HG03103 (cell line): ENCODE measurements around the gene SPIN3.
"Not testable (repeated sequence)": the region's sequence is repeated elsewhere in the genome, so short reads cannot be mapped to it uniquely, and the experiment has no call there.

Source experiments
- ATAC-seq: cut with Tn5 transposase; IDR thresholded peaks from one replicate; pipeline ENCODE4 v1.9.1; 2021; ENCODE audit warnings: low read depth; ENCODE audit not compliant: unreplicated experiment

SPIN3 gene

GRCh38 chrX:56995271-56995994 lies at the start of gene SPIN3:
Gene SPIN3, minus strand, starts transcription at chrX:56995541. Its CDS starts 594 bp downstream, at chrX:56994947.
- peak; percentile 98 for ATAC-seq

GRCh38 chrX:57044245-57044644 lies 48.9 kb upstream of the SPIN3 start:
- ATAC-seq = no peak

GRCh38 chrX:57037265-57037664 lies 41.9 kb upstream of the SPIN3 start:
- not testable (repeated sequence) for ATAC-seq

- no peak for ATAC-seq
These were observed 718 bp downstream of the SPIN3 start for GRCh38 chrX:56994375-56995270.

GRCh38 chrX:56987741-56988140 lies 7.6 kb downstream of the SPIN3 start:
- no peak for ATAC-seq

- ATAC-seq = no peak
These were observed 9.2 kb downstream of the SPIN3 start for GRCh38 chrX:56986138-56986537.

- ATAC-seq = peak; percentile 95
These were observed 17.2 kb downstream of the SPIN3 start for GRCh38 chrX:56978172-56978571.

- no peak for ATAC-seq
These were observed 19.7 kb downstream of the SPIN3 start for GRCh38 chrX:56975611-56976010.

DNA sequence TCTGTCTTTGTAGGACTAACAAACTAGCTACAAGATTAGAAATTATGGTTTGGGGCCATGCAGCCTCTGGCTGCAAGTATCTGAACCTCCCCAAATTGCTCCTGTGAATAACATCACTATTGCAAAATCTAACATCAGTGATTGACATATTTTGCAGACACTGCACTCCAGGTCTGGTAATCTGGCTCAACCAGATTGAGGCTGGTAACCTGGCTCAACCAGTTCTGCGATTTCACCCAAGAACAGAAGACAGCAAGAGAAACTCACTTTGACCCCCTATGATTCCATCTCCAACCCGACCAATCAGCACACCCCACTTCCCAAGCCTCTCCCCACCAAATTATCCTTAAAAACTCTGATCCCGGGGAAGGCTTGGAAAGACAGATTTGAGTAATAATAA lies 20.9 kb downstream of the SPIN3 start:
- no peak for ATAC-seq

DNA sequence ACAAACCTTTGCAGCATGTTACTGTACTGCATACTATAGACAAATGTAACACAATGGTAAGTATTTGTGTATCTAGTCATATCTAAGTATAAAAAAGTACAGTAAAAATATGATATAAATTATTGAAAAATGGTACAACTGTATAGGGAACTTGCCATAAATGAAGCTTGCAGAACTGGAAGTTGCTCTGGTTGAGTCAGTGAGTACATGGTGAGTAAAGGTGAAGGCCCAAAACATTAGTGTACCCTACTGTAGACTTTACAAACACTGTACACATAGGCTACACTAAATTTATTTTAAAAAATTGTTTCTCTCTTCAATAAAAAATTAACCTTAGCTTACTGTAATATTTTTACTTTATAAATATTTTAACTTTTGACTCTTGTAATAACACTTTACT lies 25.8 kb downstream of the SPIN3 start:
- no peak for ATAC-seq

- no peak for ATAC-seq
These were observed 26.4 kb downstream of the SPIN3 start for GRCh38 chrX:56968980-56969379.

GRCh38 chrX:56963377-56963776 lies 32.0 kb downstream of the SPIN3 start:
- ATAC-seq = no peak

- no peak for ATAC-seq
These were observed 47.6 kb downstream of the SPIN3 start for GRCh38 chrX:56947699-56948098.

DNA sequence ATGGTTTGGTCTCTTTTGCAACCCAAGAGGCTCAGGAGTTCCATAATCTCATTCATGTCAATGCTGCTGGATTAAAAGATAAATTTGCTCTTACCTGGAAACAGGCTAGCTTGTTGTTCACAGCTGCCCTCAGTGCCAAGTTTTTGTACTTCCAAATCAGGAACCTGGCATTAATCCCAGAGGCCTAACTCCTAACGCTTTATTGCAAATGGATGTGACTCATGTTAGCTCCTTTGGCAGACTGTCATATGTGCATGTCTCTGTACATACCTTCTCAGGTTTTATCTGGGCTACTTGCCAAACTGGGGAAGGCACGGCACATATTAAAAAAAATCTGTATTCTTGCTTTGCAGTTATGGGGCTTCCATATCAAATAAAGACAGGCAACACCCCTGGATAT lies 49.1 kb downstream of the SPIN3 start:
- ATAC-seq = not testable (repeated sequence)

DNA sequence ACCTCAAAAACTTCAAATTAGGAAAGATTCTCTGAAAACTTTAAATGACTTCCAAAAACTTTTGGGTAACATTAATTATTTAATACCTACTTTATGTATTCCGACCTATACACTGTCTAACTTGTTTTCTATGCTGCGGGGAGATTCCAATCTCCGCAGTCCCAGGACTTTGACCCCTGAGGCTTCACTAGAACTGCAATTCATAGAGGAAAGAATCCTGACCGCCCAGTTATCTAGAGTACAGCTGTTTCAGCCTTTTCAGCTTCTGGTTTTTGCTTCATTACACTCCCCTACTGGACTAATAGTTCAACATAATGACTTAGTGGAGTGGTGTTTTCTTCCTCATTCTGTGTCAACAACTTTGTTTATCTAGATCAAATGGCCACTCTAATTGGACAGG lies 50.1 kb downstream of the SPIN3 start:
- not testable (repeated sequence) for ATAC-seq

GRCh38 chrX:56943264-56943663 lies 52.1 kb downstream of the SPIN3 start:
- ATAC-seq = no peak
